Vagina (tissue), 2 donors: Measurements from ENCODE around the gene ZNF432. TPM values are rescaled to one million over a fixed set of nuclear protein-coding genes. Genes with fewer than 3 reads are reported as not detected.
A peak's percentile ranks its signal among the peaks of the same experiment; 100 is the strongest.

Experiments
- DNase-seq, 2 donors: peaks; one replicate each; pipeline ENCODE4 v3.0.0-alpha.2; 2017; ENCODE audit errors: extremely low spot score in 2 of 2
- H3K27ac ChIP-seq: fragments of 200-600 bp; sonication (generic); one replicate; pipeline ENCODE4 v1.5.1; 2019
- H3K27me3 ChIP-seq: fragments of 200-600 bp; sonication (generic); one replicate; pipeline ENCODE4 v1.5.1; 2019
- H3K36me3 ChIP-seq, 2 donors: fragments of 200-600 bp; sonication (generic); one replicate each; pipeline ENCODE4 v1.5.1; 2017 to 2019
- H3K4me1 ChIP-seq: fragments of 200-600 bp; sonication (generic); one replicate; pipeline ENCODE4 v1.5.1; 2019
- H3K4me3 ChIP-seq, 2 donors: fragments of 200-600 bp; sonication (generic); 1 replicate in 1 of 2; 2 replicates in 1 of 2; pipeline ENCODE4 v1.5.1; 2016 to 2019
- H3K9me3 ChIP-seq: fragments of 200-600 bp; sonication (generic); one replicate; pipeline ENCODE4 v1.5.1; 2019
- POLR2A ChIP-seq, 2 donors: fragments of 450-650 bp; IDR thresholded peaks; one replicate each; pipeline ENCODE4 v1.6.1; 2017; ENCODE audit warnings: antibody characterized with exemption in 2 of 2, mild to moderate bottlenecking in 2 of 2, moderate library complexity in 2 of 2
- POLR2AphosphoS5 ChIP-seq, 2 donors: sonication (generic); formaldehyde crosslinking; IDR thresholded peaks; one replicate each; pipeline ENCODE4 v1.9.0; 2017; ENCODE audit warnings: antibody characterized with exemption in 2 of 2, mild to moderate bottlenecking in 2 of 2, low read depth in 1 of 2; ENCODE audit not compliant: insufficient read depth in 1 of 2
- intact Hi-C: fragments of 100-400 bp; cut with DNase I; formaldehyde crosslinking; loops from one replicate; pipeline ENCODE4 v1.15.1; 2023
- total RNA-seq: library from RNA; depleted of rRNA; stranded (reverse); fragments of >200 nt; gene quantifications from one replicate; pipeline ENCODE4 v1.2.3, GENCODE V29; 2016
- TF ChIP-seq, protein P1 (sequence below), 3 experiments: fragments of 450-650 bp in 2 of 3; fragments of 200-600 bp in 1 of 3; sonication (generic) in 1 of 3; IDR thresholded peaks; one replicate each; pipeline ENCODE4 v1.5.1; 2017 to 2019; ENCODE audit warnings: antibody characterized with exemption in 3 of 3, mild to moderate bottlenecking in 2 of 3, moderate library complexity in 2 of 3

The ZNF432 gene
- total RNA-seq, 1 donor from 2014 or later: 14.0 TPM

DNA sequence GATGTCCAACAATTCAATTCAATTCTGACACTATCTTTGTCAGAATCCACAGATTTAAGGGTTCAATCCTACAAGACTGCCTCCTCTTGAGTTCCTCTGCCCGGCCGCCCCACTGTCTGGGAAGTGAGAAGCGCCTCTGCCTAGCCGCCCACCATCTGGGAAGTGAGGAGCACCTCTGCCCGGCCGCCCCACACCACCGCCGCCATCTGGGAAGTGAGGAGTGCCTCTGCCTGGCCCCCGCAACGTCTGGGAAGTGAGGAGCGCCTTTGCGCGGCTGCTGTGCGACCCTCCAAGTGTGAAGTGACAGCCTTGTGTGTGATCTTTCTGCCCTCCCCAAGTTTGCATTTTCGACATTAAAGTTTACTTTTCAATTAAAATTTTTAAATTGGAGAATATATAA, 26.4 kb downstream of the ZNF432 start:
- Histone ChIP-seq H3K27ac (no peak overlapping the region), H3K36me3 (peaks cover 9 to 86% of the 10 kb centered on the region in 2 donors), H3K27me3 (no peaks in the 10 kb centered on the region), H3K4me3 (no peak overlapping the region), H3K9me3 (peaks cover 56% of the 10 kb centered on the region), H3K4me1 (peaks cover 13% of the 10 kb centered on the region)
- no peak for DNase-seq
- TF ChIP-seq, protein P1, sequence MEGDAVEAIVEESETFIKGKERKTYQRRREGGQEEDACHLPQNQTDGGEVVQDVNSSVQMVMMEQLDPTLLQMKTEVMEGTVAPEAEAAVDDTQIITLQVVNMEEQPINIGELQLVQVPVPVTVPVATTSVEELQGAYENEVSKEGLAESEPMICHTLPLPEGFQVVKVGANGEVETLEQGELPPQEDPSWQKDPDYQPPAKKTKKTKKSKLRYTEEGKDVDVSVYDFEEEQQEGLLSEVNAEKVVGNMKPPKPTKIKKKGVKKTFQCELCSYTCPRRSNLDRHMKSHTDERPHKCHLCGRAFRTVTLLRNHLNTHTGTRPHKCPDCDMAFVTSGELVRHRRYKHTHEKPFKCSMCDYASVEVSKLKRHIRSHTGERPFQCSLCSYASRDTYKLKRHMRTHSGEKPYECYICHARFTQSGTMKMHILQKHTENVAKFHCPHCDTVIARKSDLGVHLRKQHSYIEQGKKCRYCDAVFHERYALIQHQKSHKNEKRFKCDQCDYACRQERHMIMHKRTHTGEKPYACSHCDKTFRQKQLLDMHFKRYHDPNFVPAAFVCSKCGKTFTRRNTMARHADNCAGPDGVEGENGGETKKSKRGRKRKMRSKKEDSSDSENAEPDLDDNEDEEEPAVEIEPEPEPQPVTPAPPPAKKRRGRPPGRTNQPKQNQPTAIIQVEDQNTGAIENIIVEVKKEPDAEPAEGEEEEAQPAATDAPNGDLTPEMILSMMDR (IDR thresholded peaks at IDR 0.05): no peak
- TF ChIP-seq POLR2A (IDR thresholded peaks at IDR 0.05) (no peak), POLR2AphosphoS5 (IDR thresholded peaks at IDR 0.05; ENCODE audit: insufficient read depth in 1 of 2, low read depth in 1 of 2) (no peak)
- intact Hi-C loops: no loop called here

DNA sequence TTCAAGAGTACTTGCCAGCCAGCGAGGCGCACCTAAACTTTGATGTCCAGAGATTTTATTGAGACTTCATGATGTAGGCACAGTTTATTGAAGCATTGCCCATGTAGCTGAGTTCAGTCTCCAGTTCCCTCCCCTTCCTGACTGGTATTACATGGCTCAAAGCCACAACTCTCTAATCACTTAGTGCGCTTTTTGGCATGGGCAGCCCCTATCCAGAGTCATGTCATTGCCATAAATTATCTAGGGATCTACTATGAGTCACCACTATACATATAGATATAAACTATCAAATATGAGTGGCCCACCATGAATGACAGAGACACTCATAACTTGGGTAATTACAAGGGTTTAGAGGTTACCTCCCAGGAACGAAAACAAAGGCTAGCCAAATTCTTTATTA, 28.1 kb downstream of the ZNF432 start:
- DNase-seq: no peak
- H3K36me3 ChIP-seq: peaks cover 16 to 96% of the 10 kb centered on the region in 2 donors
- TF ChIP-seq POLR2A (IDR thresholded peaks at IDR 0.05) (no peak), POLR2AphosphoS5 (IDR thresholded peaks at IDR 0.05; ENCODE audit: insufficient read depth in 1 of 2, low read depth in 1 of 2) (no peak)
- TF ChIP-seq, protein P1 (IDR thresholded peaks at IDR 0.05): no peak
- H3K27me3 ChIP-seq: no peaks in the 10 kb centered on the region
- H3K27ac ChIP-seq: no peak overlapping the region
- no peaks in the 10 kb centered on the region for H3K4me1 ChIP-seq
- intact Hi-C loops: no loop called here
- no peak overlapping the region for H3K4me3 ChIP-seq
- H3K9me3 ChIP-seq: peaks cover 63% of the 10 kb centered on the region

DNA sequence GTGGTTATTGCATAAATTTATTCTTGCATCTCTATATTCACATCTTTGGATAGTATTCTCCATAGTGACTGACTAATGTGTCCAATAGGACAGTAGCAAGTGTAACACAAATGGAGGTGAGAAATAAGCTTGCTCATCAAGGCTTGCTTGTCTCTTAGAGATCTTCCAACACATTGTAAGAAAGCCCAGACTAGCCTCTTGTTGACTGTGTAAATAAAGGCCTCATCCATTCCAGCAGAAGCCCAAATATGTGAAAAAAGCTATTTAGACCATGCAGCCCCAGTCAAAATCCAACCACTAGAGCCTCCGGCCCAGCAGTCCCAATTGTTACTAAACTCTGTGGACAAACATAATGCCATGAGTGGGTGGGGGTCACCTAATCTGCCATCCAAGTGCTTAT, 38.0 kb downstream of the ZNF432 start:
- H3K36me3 ChIP-seq: peaks cover 0 to 20% of the 10 kb centered on the region in 2 donors
- TF ChIP-seq POLR2A (IDR thresholded peaks at IDR 0.05) (no peak), POLR2AphosphoS5 (IDR thresholded peaks at IDR 0.05; ENCODE audit: insufficient read depth in 1 of 2, low read depth in 1 of 2) (no peak)
- TF ChIP-seq, protein P1 (IDR thresholded peaks at IDR 0.05): no peak
- H3K27me3 ChIP-seq: no peaks in the 10 kb centered on the region
- peaks cover 12% of the 10 kb centered on the region for H3K9me3 ChIP-seq
- DNase-seq: no peak
- intact Hi-C loops: no loop called here
- no peak overlapping the region for H3K27ac ChIP-seq
- H3K4me3 ChIP-seq: no peak overlapping the region
- peaks cover 8% of the 10 kb centered on the region for H3K4me1 ChIP-seq

DNA sequence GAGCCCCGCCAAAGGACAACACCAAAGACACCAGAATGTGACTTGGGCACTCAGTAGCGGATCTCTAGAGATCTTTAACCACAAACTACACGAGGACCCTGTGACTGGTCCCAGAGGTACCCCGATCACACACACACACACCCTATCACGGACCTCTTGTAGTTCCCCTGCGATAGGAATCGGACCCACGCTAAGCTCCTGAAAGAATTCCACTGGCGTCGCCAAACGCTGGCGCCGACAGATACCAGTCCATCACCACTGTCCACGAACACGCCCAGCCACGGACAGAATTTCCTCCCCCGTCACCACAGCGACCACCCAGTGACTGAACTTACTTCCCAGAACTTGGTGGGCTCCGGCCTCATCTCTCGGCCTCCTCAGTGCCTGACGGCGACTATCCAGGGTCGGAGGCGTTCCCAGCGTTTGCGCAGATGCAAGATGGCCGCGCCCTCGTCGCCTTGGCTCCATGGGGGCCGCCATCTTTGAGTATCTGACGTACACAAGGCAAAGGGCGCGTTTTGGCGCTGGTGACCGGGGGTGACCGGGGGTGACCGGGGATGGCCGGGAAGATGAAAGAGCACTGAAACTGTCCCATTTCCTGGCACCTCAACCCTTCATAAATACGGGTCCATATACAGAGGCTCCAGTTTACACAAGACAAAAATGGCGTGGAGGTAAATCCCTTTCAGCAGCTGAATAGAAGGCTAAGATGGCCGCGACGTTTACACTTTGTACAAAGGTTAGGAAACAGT, 40.7 kb downstream of the ZNF432 start, which contains the start of gene ZNF615:
ZNF615 (minus strand) TSS at position 406 of the 752 bp plus-strand sequence. CDS start 4,500 bp downstream, outside the sequence.
- TF ChIP-seq POLR2AphosphoS5 (IDR thresholded peaks at IDR 0.05; ENCODE audit: insufficient read depth in 1 of 2, low read depth in 1 of 2): peak; percentile 79 to 85
- peak in 1 of 2 donors; percentile 3 for TF ChIP-seq POLR2A (IDR thresholded peaks at IDR 0.05)
- TF ChIP-seq, protein P1 (IDR thresholded peaks at IDR 0.05): no peak
- H3K9me3 ChIP-seq: peaks cover 5% of the 10 kb centered on the region
- H3K4me3 ChIP-seq: peak within 1 kb of the TSS; percentile 78 to 88
- peak in 1 of 2 donors; percentile 89 for DNase-seq
- intact Hi-C loops: no loop called here
- H3K4me1 ChIP-seq: peaks cover 8% of the 10 kb centered on the region
- H3K36me3 ChIP-seq: peaks cover 0 to 19% of the 10 kb centered on the region in 2 donors
- peak within 1 kb of the TSS; percentile 64 for H3K27ac ChIP-seq
- no peaks in the 10 kb centered on the region for H3K27me3 ChIP-seq

DNA sequence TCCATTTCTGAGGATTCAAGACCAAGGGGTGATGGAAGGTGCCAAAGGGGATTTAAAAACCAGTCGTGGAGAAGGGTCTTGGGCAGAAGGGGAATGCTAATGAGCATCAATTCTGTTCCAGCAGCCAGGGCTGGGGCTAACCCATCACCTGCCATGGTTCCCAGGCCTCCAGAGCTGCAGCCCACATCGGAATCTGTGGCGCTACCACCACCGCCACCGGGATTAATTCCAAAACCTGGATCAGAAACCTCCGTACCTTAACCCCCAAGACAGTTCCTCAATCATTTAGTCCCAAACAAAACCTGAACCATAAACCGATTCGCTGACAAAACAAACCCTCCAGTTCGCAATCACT, 41.2 kb downstream of the ZNF432 start:
- Histone ChIP-seq H3K9me3 (peaks cover 1% of the 10 kb centered on the region), H3K27me3 (no peaks in the 10 kb centered on the region), H3K4me1 (peaks cover 8% of the 10 kb centered on the region), H3K27ac (peak overlapping the region; percentile 64), H3K36me3 (peaks cover 0 to 19% of the 10 kb centered on the region in 2 donors), H3K4me3 (peak overlapping the region; percentile 78 to 88)
- intact Hi-C loops: no loop called here
- TF ChIP-seq, protein P1 (IDR thresholded peaks at IDR 0.05): no peak
- TF ChIP-seq POLR2A (IDR thresholded peaks at IDR 0.05) (no peak), POLR2AphosphoS5 (IDR thresholded peaks at IDR 0.05; ENCODE audit: insufficient read depth in 1 of 2, low read depth in 1 of 2) (no peak)
- DNase-seq: no peak
